HUES64 (cell line): ENCODE data around the gene ATOH1.

Experiments used
- H3K27ac ChIP-seq: 2 replicates; pipeline ENCODE4 v1.7.0; 2013; ENCODE audit warnings: low read depth, low read length, inconsistent platforms
- H3K27me3 ChIP-seq: 2 replicates; pipeline ENCODE4 v1.6.1; 2013; ENCODE audit warnings: mild to moderate bottlenecking, low read length; ENCODE audit not compliant: insufficient read depth
- H3K36me3 ChIP-seq: 2 replicates; pipeline ENCODE4 v1.6.1; 2013; ENCODE audit warnings: mild to moderate bottlenecking, low read length; ENCODE audit not compliant: insufficient read depth
- H3K4me1 ChIP-seq: 2 replicates; pipeline ENCODE4 v1.6.1; 2013; ENCODE audit warnings: mild to moderate bottlenecking, low read length, moderate library complexity; ENCODE audit not compliant: insufficient read depth
- H3K4me3 ChIP-seq: 2 replicates; pipeline ENCODE4 v1.5.1; 2013; ENCODE audit warnings: mild to moderate bottlenecking, low read length, moderate library complexity
- H3K9ac ChIP-seq: 2 replicates; pipeline ENCODE4 v1.6.1; 2013; ENCODE audit warnings: mild to moderate bottlenecking, low read depth, low read length
- H3K9me3 ChIP-seq: 2 replicates; pipeline ENCODE4 v1.6.1; 2013; ENCODE audit warnings: low read depth, low read length; ENCODE audit not compliant: insufficient read depth
- WGBS: fragments of 150-250, 120-280 bp; methylation state at CpG from one replicate; pipeline ENCODE4 v1.1.7; 2013; ENCODE audit warnings: missing lambda C conversion rate; 5-methylcytosine and 5-hydroxymethylcytosine counted together

Gene ATOH1

GRCh38 chr4:93879919-93880318 is 51.4 kb downstream of the ATOH1 start:
- no peaks in the 10 kb centered on the region for H3K9me3 ChIP-seq
- H3K27me3 ChIP-seq: peaks cover 4% of the 10 kb centered on the region; the same call in 1 of the 2 replicates
- H3K4me3 ChIP-seq: no peak overlapping the region
- no peak overlapping the region for H3K27ac ChIP-seq
- no peaks in the 10 kb centered on the region for H3K36me3 ChIP-seq
- H3K4me1 ChIP-seq: no peaks in the 10 kb centered on the region
- no peak overlapping the region for H3K9ac ChIP-seq
- 95% methylated on average over 4 of the region's 4 CpGs for WGBS
